Left cardiac atrium (tissue), 4 donors: ENCODE data around the gene COL9A2. TPM values are rescaled to one million over a fixed set of nuclear protein-coding genes. Genes with fewer than 3 reads are reported as not detected.
A peak's percentile ranks its signal among the peaks of the same experiment; 100 is the strongest.
"Not testable (repeated sequence)": the region's sequence is repeated elsewhere in the genome, so short reads cannot be mapped to it uniquely, and the experiment has no call there.

Source experiments
- ATAC-seq, 2 donors: fragments of 200-7000 bp; cut with Tn5 transposase; one replicate each; pipeline ENCODE4 v1.9.1; 2020; ENCODE audit warnings: mild to moderate bottlenecking in 2 of 2, moderate library complexity in 2 of 2
- DNase-seq: peaks from one replicate; pipeline ENCODE4 v3.0.0-alpha.2; 2020
- intact Hi-C, 2 donors: fragments of 100-400 bp; cut with DNase I; formaldehyde crosslinking; loops; one replicate each; pipeline versions ENCODE4 v1.14.1 to v1.15.1; 2022 to 2023
- long read RNA-seq: library from polyadenylated mRNA; unstranded; transcript quantifications from one replicate; pipeline ENCODE4 v2.0.0, GENCODE V29; 2021
- total RNA-seq, 2 donors: library from RNA; stranded (reverse); fragmentation: NEBNext Ultra II Directional; extraction: Animal tissue kit (Norgen Biotek cat#: 25700); gene quantifications; one replicate each; pipeline ENCODE4 v1.2.1, GENCODE V29; 2021
- donor health status: DM: no; HTN: yes; CAD: no.
- donor health status: DM: no; HTN: yes; CAD: no; lungs with severe emphysema.
- donor health status: DM: yes; HTN: yes; CAD: no.
- donor health status: Dilated cardiomyopathy.

COL9A2 gene
- total RNA-seq, result 1 to 10 TPM in 1 of 2 donors, under 1 TPM in 1; 0.53 to 1.2 TPM
- long read RNA-seq, result 0 reads

DNA sequence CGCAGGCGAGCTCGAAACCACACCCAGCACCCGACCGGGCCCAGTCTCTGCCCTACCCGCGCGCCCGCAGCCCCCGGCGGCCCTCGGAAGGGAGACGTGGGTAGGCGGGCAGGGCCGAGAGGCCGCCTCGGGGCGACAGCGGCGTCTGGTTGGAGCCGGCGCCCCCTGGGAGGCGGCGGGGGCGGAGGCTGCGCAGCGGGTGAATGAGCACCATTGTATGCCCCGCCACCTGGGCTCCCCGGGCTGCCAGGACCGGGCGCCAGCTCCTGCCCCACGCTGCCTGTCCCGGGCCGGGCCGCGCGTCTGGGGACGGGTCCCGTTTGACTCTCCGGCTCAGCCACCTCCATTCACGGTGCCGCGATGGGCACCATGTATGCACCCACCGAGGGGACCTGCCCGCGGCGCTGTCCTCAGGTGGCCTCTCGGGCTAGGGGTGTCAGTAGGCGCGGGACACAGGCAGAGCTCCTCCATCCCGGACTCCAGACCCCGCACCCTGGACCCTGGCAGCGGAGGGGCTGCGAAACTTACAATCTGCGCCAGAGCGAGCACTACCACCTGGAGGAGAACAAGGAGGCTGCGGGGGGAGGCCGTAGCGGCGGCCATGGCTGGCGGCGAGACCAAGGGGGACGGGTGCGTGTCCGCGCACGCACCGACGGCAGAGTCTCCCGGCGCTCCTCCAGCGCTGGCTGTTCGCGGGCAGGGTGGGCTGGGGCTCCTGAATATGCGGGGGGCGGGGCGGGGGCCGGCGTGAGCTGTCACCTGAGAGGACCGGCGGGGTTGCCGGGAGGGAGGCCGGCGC lies at the start of gene COL9A2:
Gene COL9A2, minus strand, starts transcription at position 692 of the 799 bp plus-strand sequence. Its CDS starts 89 bp downstream, at position 603.
- DNase-seq (peak; percentile 45), ATAC-seq (peak; percentile 42 to 46)
- intact Hi-C loops, result loop anchor here in 1 of 2 donors (5.0 kb wide), 1 partner anchor 164 kb away; no protein-coding TSS in a partner anchor

DNA sequence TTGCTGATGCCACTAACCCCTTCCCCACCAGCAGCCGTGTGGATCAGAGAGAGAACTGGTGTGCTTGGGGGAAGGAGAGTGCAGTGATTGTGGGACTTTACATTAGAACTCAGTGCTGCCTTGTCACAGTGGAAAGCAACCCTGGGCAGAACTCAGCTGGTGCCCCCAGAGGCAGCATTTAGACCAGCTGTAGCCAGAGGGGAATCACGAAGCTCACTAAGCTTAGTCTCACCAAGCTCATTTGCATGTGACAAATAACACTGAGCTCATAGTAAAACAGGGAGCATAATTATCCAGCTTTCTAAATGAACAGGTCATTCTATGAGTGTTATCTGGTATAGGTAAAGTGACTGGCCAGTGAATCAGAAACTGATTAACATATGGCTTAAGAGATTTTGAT lies 46.6 kb upstream of the COL9A2 start:
- DNase-seq (no peak), ATAC-seq (no peak)
- intact Hi-C loops, result no loop called here

DNA sequence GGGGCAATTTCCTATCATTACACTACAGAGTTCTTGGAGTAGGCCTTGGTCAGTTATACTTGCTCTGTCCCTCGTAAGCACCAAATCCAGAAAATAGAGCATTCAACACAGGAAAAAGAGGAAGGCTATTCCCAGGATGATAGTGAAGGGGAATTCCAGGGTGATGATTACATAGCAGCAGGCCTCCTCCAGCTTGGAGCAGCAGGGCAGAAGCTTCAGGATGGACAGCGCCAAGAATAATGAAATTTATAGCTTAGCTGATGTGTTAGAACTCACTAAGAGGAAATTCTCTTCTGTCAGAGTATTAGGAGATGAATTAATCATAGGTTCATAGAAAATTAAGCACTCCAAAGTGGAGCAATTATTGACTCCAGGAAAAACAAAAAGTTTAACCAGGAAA lies 45.6 kb upstream of the COL9A2 start:
- ATAC-seq (peak; percentile 38 to 69), DNase-seq (no peak)
- intact Hi-C loops, result no loop called here

DNA sequence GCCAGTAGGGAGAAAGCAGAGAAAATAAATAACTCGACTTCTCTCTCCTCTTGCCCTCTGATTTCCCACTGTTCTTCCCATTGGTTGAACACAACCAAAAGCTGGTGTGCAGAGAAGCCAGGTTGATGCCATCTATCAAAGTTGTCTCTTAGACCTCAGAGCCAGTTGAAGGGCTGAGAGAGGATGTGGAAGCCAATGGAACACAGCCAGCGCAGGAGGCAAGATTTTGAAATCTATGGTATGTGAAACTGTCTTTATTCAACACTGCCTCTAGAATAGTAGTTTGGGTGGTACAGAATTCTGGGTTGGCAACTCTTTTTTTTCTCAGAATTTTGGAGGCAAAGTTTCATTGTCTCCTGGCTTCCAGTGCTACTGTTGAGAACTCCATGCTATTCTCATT lies 45.1 kb upstream of the COL9A2 start:
- no peak for DNase-seq
- intact Hi-C loops, result no loop called here
- ATAC-seq, result no peak

DNA sequence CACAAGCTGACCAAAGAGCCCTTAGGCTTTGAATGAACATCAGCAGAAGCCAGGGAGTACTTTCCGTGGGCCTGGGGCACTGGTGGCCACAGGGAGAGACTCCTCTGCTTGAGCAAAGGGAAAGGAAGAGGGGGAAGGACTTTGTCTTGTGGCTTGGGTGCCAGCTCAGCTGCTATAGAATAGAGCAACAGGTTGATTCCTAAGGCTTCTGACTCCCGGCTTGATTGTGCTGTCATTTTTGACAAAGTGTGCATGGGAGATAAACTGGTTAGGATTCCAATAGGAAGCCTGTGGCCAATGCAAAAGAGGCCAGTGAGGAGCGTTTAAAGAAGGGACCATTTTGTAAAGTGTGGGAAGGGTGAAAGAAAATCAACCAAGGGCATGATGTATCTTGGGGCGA lies 44.6 kb upstream of the COL9A2 start:
- ATAC-seq (no peak), DNase-seq (no peak)
- intact Hi-C loops, result no loop called here

DNA sequence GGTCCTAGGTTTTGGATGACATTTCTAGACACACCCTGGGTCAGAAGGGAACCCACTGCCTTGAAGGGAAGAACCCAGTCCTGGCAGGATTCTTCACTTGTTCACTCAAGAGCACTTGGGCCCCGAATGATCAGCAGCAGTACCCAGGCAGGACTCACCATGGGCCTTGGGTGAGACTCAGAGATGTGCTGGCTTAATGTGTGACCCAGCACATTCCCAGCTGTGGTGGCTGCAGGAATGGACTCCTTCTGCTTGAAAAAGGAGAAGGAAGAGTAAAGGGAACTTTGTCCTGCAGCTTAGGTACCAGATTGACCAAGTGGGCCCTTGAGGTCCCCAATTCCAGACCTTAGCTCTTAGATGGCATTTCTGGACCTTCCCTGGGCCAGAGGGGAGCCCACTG lies 44.1 kb upstream of the COL9A2 start:
- intact Hi-C loops, result no loop called here
- ATAC-seq, result no peak
- no peak for DNase-seq

DNA sequence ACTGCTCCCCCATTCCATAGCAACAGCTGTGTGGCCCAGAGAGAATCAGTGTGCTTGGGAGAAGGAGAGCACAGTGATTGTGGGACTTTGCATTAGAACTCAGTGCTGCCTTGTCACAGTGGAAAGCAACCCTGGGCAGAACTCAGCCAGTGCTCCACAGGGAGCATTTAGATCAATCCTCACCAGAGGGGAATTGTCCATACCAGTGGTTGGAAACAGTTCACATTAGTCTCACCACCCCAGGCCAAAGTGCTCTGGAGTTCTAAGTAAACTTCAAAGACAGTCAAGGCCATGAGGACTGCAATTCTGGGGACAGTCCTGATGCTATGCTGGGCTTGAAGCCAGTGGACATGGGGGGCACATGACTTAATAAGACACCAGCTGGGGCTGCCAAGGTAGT lies 43.5 kb upstream of the COL9A2 start:
- ATAC-seq, result no peak
- no peak for DNase-seq
- intact Hi-C loops, result no loop called here

DNA sequence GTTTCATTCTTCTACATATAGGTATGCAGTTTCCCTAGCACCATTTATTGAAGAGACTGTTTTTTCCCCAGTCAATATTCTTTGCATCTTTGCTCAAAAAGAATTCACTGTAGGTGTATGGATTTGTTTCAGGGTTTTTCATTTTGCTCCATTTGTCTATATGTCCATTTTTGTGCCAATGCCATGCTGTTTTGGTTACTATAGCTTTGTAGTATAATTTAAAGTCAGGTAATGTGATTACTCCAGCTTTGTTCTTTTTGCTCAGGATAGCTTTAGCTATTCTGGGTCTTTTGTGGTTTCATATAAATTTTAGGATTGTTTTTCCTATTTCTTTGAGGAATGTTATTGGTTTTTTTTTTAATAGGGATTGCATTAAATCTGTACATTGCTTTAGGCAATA lies 40.5 kb upstream of the COL9A2 start:
- DNase-seq, result no peak
- ATAC-seq, result no peak
- intact Hi-C loops, result no loop called here

DNA sequence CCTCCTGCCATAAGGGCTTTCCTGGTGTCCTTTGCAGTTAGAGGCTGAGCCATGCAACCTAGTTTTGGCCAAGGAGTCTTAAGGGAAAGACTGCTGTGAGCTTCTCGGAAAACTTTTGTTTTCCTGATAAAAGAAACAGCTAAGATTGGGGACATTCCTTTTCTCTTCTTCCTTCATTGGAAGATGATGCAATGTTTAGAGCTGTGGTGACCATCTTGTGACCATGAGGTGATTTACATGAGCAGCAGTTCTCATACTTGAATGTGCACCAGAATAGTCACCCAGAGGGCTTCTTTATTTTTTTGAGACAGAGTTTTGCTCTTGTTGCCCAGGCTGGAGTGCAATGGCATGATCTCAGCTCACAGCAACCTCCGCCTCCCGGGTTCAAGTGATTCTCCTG lies 36.0 kb upstream of the COL9A2 start:
- intact Hi-C loops, result no loop called here
- ATAC-seq (no peak), DNase-seq (no peak)

DNA sequence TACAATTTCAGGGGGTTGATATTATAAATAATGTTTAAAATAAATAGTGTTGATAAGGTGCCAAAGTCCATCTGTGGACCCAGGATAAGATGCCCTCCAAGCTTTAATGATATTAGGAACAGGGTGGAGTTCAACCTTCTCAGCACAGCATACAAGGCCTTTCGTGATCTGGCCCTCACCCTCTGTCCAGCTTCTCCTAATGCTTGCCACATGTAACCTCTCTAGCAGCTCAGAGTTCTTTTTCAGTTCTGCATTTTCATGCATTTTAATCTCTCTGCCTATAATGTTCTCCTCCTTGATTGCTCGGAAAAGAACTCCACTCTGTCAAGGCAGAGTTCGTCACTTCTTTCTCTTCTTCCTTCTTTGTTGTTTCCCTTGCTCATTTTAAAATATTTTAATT lies 35.0 kb upstream of the COL9A2 start:
- intact Hi-C loops, result no loop called here
- peak in 1 of 2 donors; percentile 56 for ATAC-seq
- DNase-seq, result no peak

DNA sequence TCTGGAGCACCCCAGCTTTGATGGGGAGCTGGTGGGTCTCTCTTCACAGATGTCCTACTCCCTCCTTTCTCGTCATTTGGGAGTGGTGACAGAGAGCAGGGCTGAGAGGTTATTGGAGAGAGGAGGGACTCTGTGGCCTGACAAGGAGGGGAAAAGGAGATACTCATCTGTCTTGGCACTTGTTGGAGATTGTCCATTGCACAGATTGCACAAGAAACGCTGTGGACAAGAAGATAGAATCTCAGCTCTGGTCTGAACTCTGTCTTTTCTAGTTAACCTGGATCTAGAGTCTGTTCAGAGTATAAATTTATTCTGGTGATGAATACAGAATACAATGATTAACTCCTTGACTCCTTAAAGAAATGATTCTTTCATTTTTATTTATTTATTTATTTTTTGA lies 34.0 kb upstream of the COL9A2 start:
- intact Hi-C loops, result no loop called here
- ATAC-seq (no peak), DNase-seq (no peak)

DNA sequence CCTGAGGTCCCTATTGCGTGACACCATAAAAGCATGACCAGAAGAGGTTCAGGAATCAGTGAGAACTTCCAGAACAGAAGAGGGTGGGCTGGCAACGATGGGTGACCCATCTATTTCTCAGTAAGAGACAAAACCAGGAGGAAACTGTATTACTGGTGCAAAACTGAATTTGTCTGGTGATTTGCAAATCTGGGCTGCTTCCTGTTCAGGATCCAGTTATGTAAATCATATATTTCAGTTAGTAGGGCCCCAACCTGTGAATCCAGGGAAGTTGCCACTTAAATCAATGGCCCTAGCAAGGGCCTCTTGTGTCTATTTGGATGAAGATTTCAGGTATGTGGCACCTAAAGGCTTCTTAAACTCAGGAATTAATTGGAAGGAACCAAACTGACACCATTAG lies 33.3 kb upstream of the COL9A2 start:
- intact Hi-C loops, result no loop called here
- DNase-seq, result no peak
- ATAC-seq, result no peak

DNA sequence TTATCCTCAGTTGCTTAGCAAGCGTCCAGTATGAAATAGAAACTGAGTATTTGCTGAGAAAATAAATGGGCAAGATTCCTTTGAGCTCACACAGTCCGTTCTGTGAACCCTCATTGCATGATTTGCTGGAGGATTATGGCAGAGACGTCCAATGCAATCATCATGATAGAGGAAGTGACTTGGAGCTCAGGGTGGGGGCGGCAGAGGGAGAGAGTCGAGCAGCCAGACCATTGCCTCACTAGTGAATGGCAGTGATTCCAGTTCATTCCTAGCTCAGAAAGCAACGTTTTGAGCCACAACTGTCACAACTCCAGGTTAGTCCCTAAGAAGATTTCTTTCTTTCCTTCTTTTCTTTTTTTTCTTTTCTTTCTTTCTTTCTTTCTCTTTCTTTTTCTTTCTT lies 27.5 kb upstream of the COL9A2 start:
- intact Hi-C loops, result loop anchor here in 1 of 2 donors (5.0 kb wide), 1 partner anchor 202 kb away; no protein-coding TSS in a partner anchor
- DNase-seq, result peak; percentile 58
- peak; percentile 74 to 79 for ATAC-seq

DNA sequence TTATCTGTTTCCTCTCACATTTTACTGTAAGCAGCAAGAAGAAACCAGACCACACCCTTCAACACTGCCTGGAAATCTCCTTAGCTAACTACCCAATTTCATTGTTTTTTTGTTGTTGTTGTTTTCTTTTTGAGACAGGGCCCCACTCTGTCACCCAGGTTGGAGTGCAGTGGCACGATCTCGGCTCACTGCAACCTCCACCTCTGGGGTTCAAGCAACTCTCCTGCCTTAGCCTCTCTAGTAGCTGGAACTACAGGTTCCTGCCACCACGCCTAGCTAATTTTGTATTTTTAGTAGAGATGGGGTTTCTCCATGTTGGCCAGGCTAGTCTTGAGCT lies 25.3 kb upstream of the COL9A2 start:
- intact Hi-C loops, result loop anchor here in 1 of 2 donors (5.0 kb wide), 1 partner anchor 200 kb away; no protein-coding TSS in a partner anchor
- not testable (repeated sequence) for DNase-seq

DNA sequence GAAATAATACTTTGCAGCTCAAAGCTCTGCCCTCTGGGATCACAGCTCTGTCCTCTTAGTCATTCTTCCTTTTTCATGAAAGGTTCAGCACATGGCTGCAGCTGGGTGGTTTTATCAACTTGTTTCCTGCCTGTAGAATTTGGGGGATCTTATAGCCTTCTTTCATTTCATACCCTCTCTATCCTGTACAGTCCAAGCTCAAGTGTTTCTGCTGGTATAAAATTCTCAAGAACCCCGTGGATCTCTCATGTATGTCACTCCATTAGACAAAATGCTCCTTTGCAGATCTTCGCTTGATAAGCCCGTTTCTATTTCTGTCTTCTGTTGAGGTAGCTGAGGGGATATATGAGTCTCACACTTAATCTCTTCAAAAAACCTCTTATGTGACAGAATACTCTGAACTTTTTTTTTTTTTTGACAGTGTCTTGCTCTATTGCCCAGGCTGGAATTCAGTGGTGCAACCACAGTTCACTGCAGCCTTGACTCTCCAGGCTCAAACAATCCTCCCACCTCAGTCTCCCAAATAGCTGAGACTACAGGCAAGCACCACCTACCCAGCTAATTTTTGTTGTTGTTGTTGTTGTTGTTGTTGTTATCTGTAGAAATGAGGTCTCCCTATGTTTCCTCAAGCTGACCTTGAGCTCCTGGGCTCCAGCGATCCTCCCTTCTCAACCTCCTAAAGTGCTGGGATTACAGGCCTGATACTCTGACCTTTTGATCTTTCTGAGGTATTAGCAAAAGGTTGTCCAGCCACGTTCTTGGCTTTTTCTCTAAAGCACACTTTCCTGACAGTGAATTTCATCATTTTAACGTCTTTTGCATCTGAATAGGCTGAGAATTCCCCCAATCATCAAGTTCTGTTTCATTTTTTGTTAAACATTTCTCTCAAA lies 24.6 kb upstream of the COL9A2 start:
- DNase-seq (no peak), ATAC-seq (no peak)
- intact Hi-C loops, result loop anchor here in 1 of 2 donors (5.0 kb wide), 1 partner anchor 199 kb away; no protein-coding TSS in a partner anchor

More for the DNA sequence above, 25.3 kb upstream of the COL9A2 start:
- ATAC-seq, result not testable (repeated sequence)

DNA sequence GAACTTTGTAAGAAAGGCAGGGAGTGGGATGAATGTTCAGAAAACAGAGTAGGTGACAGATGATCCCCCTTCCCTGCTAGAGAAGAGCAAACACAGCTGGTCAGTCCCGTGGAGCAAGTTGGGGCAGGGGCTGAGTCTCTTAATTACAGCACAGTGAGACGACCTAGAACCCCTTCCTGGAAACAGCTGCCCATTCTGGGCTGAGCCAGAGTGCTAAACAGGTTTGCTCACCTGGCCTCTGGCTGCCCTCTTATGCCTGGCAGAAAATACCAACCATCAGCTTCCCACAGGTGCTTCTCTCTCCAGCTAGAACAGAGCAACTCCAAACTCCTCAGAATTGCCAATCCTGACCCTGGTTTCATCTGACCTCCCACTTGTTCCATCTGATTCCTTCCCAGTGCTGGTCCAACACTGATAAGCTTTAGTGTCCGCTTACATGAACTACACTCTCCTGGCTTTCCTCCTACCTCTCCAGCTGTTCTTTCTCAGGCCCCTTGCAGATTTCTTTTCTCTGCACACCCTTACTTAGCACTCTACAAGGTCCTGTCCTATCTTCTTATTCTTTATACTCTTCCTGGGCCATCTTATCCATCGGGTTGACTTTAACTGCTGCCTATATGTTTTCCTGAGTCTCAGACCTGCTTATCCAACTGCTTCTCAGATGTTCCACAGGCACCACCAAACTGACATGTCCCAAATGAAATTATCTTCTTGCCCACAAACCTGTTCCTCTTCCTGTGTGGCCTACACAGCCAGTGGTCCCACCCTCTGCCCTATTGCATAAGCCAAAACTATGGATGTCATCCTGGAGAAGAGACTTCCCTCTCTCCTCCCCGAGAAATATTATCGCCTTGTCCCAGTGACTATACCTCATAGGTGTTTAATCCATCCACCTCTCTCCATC lies 22.6 kb upstream of the COL9A2 start:
- intact Hi-C loops, result loop anchor here (2.0 to 5.0 kb wide), 2 partner anchors 187 to 197 kb away; no protein-coding TSS in a partner anchor
- ATAC-seq (peak in 1 of 2 donors; percentile 35), DNase-seq (no peak)

DNA sequence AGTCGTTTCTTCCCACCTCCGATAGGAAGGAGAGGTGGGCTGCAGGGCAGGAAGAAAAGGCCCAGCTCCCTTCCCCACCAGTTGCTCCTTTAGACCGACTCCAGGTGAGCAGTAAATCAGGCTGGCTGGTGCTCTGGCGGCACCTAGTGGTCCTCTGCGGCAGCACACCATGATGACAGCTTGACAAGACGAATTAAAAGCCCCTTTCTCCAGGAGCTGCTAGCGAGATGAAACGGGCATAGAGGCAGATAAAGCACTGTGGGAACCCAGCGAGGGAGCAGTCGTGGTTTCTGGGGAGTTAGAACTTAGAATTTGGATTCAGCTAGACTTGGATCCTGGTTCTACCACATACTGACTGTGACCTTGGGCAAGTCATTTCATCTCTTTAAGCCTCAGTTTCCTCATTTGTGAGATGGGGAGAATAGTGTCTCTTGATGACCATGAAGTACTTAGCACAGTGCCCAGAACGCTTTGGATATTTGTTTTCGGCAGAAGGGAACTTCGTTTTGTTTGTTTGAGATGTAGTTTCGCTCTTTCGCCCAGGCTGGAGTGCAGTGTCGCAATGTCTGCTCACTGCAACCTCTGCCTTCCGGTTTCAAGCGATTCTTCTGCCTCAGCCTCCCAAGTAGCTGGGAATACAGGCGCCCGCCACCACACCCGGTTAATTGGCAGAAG lies 21.8 kb upstream of the COL9A2 start:
- intact Hi-C loops, result loop anchor here in 1 of 2 donors (2.0 kb wide), 1 partner anchor 186 kb away; no protein-coding TSS in a partner anchor
- DNase-seq (peak; percentile 73), ATAC-seq (peak; percentile 86 to 89)

DNA sequence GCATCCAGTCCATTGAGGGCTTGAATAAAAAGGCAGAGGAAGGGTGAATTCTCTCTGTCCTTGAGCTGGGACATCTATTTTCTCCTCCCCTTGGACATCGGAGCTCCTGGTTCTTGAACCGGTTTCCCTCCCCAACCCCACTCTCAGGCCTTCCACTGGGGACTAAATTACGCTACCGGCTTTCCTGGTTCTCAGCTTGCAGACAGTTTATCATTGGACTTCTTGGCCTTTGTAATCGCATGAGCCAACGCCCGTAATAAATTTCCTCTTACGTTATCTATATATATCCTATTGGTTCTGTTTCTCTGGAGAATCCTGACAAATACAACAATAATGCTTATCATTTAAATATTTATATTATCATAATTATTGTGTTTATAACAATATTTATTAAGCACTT lies 20.4 kb upstream of the COL9A2 start:
- no peak for ATAC-seq
- intact Hi-C loops, result no loop called here

More for the DNA sequence above, 20.4 kb upstream of the COL9A2 start:
- no peak for DNase-seq
